G401 (cell line): Measurements from ENCODE around the gene JPT1. TPM values are rescaled to one million over a fixed set of nuclear protein-coding genes. Genes with fewer than 3 reads are reported as not detected.
"Not testable (repeated sequence)": the region's sequence is repeated elsewhere in the genome, so short reads cannot be mapped to it uniquely, and the experiment has no call there.

Experiments used
- DNase-seq: peaks from one replicate; pipeline ENCODE4 v3.0.0-alpha.2; 2015; ENCODE audit warnings: low spot score
- in situ Hi-C: cut with HindIII; loops from 2 replicates; pipeline ENCODE4 v1.10.0; 2016; ENCODE audit warnings: low sequenced_read_pairs, mixed read lengths
- total RNA-seq: library from RNA; depleted of rRNA; stranded (reverse); fragments of >200 nt; shearing (Covaris generic); gene quantifications from 2 replicates; pipeline ENCODE4 v1.2.3, GENCODE V29; 2014

The JPT1 gene
- total RNA-seq, 1 experiment from 2014 or later: 235 TPM

GRCh38 chr17:75159196-75160031 lies 5.1 kb upstream of the JPT1 start:
- in situ Hi-C loops: no loop called here
- no peak for DNase-seq

- DNase-seq, in situ Hi-C loops: not testable (repeated sequence)
Observed at GRCh38 chr17:75158480-75158879, 4.2 kb upstream of the JPT1 start.

DNA sequence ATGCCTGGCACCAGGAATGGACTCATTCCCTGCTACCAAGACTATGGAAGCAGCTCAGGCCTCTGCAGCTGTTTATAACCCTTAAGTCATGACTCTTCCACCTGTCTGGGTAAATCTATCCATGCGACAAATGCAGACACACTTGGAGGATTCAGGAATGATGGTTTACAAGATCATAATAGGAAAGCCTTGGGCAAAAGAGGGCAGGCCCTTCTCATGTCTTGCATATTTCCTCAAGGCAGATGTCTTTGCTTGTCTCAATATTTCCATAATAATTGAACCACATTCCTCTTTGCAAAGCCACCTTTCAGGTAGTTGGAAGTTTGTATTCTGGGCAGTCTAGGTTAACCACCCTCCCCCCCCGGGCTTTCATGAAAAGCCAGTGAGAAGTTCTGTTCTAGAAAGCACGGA lies 884 bp upstream of the JPT1 start:
- in situ Hi-C loops: no loop called here
- no peak for DNase-seq

GRCh38 chr17:75153780-75154194 lies 525 bp downstream of the JPT1 start:
- no peak for DNase-seq
- in situ Hi-C loops: no loop called here

DNA sequence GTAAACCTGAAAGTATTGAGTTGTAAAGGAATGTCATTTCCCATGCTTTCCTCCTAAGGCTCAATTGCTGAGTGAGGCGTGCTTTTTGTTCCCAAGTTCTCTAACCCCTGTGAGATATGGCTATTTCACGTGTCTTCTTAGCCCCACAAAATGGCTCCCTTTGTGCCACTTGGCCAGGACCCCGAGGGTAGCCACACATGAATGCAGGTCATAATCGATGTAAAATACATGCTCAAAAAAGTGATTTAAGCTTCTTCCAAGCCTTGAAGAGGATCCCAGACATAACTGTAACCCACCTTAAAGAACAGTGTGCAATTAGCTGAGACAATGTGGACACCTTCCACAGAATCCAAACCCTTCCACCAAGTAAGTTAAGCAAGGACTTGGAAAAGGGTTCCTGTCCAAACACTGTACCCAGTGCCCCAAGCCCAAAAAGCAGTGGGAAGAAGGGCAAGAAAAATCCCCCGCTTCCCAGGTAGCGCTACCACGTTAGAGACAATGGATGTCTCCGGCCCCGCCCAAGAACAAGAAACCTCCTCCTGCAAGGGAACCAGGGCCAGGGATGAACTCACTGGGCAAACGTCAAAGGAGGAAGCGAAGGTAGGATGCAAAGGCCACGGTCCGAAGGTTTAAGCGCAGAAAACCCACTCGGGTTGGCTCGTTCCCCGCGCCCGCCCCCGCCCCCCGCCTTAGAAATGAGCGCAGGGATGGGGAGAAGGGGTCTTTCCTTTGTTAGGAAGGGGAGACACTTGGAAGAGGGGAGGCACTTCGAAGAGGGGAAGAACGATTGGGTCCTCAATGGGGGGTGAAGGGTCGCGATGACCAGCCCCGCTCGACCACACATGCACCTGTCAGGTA lies 1.2 kb downstream of the JPT1 start:
- DNase-seq: peak; percentile 82
- in situ Hi-C loops: no loop called here

- in situ Hi-C loops: no loop called here
- no peak for DNase-seq
Observed at GRCh38 chr17:75152523-75152921, 1.8 kb downstream of the JPT1 start.

- in situ Hi-C loops: no loop called here
- peak; percentile 72 for DNase-seq
Observed at GRCh38 chr17:75151930-75152329, 2.4 kb downstream of the JPT1 start.

DNA sequence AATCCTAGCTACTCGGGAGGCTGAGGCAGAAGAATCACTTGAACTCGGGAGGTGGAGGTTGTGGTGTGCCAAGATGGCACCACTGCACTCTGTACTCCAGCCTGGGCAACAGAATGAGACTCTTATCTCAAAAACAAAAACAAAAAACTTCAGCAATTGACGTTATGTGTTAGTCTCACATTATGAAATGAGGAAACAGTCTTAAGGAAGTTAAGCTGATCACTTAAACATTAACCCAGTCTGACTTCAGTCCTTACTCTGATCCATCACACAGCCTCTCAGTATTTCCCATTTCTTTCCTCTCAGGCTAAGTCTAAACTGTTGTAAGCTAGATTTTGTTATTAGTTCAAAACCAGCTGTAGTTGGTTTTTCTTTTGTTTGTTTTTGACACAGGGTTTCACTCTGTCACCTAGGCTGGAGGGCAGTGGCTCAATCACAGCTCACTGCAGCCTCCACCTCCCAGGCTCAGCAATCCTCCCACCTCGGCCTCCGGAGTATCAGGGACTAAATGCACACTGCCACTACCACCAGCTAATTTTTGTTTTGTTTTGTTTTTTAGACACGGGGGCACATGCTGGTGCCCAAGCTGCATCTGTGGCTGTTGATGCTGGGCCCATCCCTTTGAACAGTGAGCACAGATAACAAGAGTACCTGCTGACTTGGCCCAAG lies 6.3 kb downstream of the JPT1 start:
- DNase-seq: no peak
- in situ Hi-C loops: no loop called here

DNA sequence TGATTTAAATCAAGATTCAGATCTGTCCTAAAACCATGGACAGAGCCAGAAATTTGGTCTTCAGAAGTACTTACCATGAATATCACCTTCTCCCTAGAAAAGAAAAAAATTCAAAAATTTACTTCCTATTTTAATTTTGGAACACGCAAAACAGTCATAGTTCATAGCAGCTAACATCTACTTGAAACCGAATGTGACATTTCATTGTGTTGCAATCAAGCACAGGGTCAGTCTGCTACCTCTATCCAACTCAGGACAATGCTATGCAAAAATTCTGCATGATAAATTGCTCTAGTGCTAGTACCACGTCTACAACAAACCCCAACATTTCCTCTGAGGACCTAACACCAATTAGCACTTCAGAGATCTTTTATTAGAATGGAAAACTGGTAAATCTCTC lies 7.7 kb downstream of the JPT1 start:
- no peak for DNase-seq
- in situ Hi-C loops: no loop called here

DNA sequence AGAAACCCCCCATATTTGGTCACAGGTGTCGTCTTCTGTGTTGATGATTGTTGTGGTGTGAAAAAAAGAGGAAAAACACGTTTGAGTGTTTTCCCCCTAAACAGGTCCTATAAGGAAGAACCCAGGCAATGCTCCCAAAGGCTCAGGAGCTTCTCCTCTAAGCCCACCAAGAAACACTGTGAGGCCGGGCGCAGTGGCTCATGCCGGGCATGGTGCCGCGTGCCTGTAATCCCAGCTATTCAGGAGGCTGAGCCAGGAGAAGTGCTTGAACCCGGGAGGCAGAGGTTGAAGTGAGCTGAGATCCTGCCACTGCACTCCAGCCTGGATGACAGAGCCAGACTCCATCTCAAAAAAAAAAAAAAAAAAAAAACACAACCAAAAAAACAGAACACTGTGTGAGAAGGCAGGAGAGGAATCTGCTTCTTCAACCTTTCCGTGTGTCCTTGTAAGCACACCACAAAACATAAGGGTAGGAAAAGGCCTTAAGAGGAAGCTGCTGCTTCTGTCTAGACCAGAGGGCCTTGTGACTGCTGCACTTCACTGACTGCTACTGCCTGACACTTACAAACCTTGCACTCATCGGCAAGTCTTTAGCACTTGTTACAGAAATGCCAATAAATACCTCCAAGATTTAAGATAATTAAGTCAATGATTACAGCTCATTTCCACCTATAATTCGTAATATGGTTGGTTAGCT lies 9.3 kb downstream of the JPT1 start:
- DNase-seq: no peak
- in situ Hi-C loops: no loop called here

GRCh38 chr17:75142236-75142971 lies 11.9 kb downstream of the JPT1 start:
- in situ Hi-C loops: no loop called here
- no peak for DNase-seq

- DNase-seq: no peak
- in situ Hi-C loops: no loop called here
Observed at GRCh38 chr17:75138519-75138918, 15.8 kb downstream of the JPT1 start.

DNA sequence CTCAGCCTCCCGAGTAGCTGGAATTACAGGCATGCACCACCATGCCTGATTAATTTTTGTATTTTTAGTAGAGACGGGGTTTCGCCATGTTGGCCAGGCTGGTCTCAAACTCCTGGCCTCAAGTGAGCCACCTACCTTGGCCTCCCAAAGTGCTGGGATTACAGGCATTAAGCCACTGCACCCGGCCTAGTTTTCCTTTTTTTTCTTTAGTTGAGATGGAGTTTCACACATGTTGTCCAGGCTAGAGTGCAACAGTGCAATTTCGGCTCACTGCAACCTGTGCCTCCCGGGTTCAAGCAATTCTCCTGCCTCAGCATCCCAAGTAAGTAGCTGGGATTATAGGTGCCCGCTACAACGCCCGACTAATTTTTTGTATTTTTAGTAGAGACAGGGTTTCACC lies 16.6 kb downstream of the JPT1 start:
- DNase-seq, in situ Hi-C loops: not testable (repeated sequence)

GRCh38 chr17:75135946-75136345 lies 18.4 kb downstream of the JPT1 start:
- DNase-seq: no peak
- in situ Hi-C loops: no loop called here

DNA sequence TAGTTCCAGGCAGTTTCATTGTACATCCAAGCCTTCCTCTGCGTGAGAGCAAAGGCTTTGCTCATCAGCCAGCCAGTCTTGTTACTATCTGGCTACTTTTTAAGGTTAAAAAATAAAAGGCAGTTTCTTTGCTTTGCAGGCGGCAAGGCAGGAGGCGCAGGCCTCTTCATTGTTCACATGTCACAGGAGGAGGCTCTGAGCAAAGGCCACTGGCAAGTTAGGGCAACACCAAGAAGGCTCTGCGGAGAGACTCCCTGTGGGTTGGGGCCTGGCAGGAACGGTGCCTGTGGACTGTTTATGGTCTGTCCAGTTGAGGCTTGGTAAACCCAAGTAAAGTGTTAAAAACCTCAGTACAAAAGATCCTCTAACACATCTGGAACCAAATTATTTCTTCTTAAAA lies 18.9 kb downstream of the JPT1 start:
- in situ Hi-C loops: no loop called here
- no peak for DNase-seq

DNA sequence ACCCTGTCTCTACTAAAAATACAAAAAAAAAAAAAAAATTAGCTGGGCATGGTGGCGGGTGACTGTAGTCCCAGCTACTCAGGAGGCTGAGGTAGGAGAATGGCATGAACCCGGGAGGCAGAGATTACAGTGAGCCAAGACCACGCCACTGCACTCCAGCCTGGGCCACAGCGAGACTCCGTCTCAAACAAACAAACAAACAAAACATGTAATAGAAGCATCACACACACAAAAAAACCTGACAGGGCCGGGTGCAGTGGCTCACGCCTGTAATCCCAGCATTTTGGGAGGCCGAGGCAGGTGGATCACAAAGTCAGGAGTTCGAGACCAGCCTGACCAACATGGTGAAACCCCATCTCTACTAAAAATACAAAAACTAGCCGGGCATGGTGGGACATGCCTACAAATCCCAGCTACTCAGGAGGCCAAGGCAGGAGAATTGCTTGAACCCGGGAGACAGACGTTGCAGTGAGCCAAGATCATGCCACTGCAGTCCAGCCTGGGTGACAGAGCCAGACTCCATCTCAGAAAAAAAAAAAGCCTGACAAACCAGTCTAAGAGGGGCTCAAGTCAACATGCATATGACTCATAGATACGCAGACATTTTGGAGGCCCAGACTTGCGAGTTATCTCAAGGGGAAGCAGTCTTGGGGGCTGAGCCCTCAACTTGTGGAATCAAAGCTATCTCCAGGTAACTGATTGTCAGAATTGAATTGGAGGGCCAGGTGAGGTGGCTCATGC lies 20.5 kb downstream of the JPT1 start:
- in situ Hi-C loops: not testable (repeated sequence)

DNA sequence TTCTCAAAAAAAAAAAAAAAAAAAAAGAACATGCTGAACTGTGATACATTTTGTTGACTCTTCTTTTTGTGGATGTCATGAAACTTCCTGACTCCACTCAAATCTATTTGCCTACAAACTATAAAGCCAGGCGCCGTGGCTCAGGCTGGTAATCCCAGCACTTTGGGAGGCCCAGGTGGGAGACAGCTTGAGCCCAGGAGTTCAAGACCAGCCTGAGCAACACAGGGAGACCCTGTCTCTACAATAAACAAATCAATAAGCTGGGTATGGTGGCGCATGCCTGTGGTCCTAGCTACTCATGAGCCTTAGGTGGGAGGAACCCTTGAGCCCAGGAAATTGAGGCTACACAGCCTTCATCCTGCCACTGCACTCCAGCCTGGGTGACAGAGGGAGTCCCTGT lies 21.3 kb downstream of the JPT1 start:
- in situ Hi-C loops: no loop called here
- DNase-seq: no peak

More for the DNA sequence above, 20.5 kb downstream of the JPT1 start:
- not testable (repeated sequence) for DNase-seq
